NCI-H146 (cell line): ENCODE data around the gene TAS2R41.
"Not testable (repeated sequence)": the region's sequence is repeated elsewhere in the genome, so short reads cannot be mapped to it uniquely, and the experiment has no call there.

ENCODE experiments used
- DNase-seq: peaks from one replicate; lab custom pipeline; 2025; lab: John Stamatoyannopoulos, UW

Gene TAS2R41

DNA sequence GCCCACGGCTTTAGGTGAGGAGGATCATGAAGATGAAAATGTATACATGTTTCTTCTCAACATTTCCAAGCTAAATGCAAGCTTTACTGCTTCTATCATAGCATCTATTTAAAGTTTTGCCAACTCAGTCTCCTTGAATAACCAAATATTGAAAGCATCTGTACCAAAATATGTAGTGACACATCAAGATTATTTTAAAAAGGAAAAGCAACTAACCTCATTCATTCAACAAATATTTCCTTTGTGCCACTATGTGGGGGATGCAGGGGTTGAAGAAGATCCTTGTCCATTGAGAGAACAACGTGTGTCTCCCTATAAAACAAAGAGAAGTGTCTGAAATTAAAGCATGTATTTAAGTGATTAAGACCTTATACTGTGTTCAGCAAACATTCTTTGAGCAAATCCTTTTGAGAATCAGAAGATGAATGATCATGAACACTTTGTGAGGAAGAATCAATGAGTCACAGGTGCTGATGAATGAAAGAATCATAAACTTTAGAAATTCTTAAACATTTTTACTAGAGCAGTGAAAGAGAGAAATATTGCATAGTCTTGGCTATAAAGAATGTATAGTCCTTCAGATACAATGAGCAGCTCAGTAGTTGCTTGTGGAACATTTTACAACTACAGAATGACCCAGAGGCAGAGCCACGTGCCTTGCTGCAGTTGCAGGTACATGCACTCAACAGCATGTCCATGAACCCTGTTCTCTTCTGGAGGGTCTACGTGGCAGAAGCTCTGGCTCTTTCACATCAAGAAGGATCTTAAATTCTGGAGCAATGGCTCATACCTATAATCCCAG is 20.5 kb upstream of the TAS2R41 start:
- DNase-seq = no peak

DNA sequence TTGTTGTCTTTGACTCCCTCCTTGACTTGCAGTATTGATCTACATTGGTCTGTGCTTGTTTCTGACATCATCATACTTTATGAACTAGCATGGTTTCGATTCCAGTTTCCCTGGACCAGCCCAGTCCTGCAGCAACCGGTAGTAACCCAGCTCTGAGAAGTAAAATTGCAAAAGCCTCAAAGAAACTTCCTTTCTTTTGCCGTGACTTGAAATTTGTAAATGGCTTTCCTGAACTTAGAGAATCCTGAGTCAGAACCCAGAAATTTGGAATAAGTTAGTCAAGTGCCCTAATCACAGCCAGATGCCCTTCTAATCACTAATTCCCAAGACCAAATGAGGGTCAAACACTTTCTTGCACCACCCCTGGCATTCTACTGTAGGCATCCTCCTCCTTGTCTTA is 19.4 kb upstream of the TAS2R41 start:
- no peak for DNase-seq

DNA sequence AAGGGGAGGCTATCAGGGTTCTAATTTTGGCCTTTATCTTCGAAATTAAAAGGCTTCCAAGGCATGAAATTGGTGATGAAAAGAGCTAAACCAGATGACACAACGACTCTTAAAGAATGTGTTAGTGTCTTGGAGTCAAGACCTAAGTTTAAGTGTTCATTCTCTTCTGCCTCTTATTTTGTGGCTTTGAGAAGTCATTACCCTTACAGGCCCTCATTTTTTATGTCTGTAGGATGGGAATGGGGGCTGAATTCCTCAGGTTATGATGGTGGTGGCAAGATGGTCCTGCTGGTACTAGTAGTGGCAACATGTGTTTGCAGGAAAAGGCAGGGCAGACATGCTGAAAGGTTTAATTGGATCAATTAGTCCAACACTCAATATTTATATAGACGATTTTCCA is 19.0 kb upstream of the TAS2R41 start:
- DNase-seq = no peak

DNA sequence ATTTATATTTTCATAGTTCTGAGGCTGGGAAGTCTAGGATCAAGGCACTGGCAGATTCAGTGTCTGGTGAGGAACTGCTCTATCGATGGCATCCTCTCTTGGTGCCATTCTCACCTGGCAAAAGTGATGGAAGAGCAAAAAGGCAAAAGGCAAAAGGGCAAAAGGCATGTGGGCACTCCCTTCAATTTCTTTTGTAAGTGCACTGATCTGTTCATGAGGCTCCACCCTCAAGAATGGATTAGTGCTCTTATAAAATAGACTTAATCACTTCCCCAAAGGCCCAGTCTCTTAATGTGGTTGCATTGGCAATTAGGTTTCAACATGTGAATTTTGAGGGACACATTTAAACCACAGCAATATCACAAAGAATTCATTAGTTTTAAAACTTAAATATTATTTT is 18.3 kb upstream of the TAS2R41 start:
- no peak for DNase-seq

DNA sequence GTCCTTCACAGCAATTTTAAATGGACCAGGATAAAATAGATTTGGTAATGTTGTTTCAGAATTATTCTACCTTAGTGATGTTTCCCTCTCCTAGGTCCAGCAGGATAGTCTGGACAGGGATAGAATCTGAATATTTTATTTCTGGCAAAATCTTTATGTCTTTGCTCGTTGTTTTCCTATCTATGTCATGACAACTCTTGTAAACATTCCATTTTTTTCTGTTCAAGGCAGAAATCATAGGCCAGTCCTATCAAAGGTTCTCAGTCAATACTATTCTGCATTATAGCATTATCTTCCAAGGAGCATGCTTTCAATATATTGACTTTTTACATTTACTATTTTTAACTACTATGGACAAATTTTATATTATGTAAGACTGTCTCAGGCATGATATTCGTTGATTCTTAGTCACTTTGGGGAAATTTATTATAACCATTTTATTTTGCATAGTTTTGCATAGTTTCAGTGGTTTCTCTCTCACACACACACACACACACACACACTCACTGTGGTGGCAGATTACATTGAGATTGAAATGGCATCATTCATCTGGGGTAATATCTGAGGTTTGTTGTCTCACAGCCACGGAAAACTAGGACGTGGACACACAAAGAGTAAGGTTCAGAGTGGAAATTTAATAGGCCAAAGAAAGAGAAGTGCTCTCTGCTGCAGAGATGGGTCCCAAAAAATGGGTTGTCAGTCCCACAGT is 17.2 kb upstream of the TAS2R41 start:
- no peak for DNase-seq

DNA sequence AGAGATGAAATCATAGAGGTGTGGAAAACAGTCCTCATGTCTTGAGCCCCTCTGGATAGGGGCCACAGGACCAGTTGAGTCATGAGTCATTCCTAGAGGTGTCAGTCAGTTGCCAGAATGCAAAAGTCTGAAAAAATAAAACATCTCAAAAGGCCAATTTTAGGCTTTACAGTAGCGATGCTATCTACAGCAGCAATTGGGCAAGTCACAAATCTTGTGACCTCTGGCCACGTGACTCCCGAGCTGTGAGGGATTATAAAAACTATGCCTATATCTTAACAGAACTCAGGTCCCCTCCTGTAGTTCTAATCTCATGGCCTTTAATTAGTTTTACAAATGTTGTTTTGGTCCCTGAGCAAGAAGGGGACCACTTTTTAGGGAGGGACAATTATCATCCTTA is 15.6 kb upstream of the TAS2R41 start:
- no peak for DNase-seq

DNA sequence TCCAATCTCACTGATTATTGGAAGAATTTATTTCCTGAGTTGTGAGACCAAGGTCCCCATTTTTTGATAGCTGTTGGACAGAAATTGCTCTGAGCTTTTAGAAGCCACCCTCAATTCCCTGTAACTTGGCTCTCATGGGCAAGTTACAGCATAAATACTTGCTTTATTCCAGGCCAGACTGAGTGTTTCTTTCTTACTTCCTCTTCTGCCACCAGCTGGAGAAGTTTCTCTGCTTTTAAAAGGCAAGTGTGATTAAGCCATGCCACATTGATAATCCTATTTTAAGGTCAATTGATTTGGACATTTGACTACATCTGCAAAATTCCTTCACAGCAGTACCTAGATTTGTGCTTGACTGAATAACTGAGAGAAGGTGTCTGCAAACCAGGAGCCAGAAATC is 14.1 kb upstream of the TAS2R41 start:
- DNase-seq = no peak

DNA sequence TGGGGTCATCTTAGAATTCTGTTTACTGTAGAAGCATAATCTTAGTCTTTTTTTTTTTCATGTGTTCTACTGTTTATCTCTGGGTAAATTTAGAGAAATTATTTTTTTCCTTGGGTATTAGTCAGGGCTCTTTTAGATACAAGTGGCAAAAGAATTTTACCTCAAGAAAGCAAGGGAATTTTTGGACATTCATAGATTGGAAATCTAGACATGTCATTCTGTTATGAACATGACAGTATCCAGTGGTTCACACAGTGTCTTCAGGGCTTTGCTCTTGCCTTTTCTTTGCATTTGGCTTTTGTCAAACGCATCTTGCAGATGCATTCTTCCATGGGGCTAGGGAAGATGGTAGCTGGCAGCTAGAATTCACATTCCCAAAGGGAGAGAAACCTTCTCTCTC is 13.7 kb upstream of the TAS2R41 start:
- no peak for DNase-seq

DNA sequence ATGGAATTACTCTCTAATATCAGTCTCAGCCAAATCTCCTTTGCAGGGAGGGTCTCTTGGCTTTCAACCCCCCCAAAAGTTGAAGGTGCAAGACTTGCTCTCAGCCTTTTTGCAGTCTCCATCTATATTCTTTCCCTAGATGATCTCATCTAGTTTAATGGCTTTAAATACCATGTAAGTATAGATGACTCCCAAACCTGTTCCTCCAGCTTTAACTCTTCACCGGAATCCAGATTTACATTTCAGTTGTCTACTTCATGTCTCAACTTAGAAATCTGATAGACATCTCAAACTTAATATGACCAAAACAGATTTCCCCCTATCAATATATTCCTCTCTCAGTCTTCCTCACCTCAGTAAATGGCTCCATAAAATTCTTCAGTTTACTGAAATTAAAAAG is 9.9 kb upstream of the TAS2R41 start:
- DNase-seq = no peak

DNA sequence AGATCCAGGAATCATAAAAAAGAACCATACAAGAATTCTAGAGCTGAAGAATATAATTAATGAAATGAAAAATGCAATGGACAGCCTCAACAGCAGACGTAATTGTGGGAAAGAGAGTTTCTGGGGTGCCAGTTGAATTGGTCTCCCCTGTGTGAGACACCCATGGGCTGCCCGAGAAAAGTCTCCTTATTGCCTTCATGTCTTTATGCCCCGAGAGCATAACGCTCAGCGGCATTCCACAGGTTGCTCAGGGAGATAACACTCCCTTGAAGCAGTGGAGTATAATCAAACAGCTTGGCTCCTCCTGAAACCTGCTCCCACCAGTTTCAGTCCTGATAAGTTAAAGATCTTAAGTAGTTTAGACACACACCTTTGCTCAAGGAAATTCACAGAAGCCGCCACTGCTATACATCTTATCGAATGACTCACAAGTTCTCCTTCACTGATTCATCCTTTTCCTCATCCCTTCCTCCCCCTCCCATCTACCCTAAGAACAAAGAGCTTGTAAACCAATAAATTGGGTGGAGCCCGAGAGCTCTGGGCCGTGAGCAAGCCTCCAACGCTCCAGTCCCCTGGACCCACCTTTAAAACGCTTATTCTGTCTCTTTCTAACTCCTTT is 5.5 kb upstream of the TAS2R41 start:
- not testable (repeated sequence) for DNase-seq

DNA sequence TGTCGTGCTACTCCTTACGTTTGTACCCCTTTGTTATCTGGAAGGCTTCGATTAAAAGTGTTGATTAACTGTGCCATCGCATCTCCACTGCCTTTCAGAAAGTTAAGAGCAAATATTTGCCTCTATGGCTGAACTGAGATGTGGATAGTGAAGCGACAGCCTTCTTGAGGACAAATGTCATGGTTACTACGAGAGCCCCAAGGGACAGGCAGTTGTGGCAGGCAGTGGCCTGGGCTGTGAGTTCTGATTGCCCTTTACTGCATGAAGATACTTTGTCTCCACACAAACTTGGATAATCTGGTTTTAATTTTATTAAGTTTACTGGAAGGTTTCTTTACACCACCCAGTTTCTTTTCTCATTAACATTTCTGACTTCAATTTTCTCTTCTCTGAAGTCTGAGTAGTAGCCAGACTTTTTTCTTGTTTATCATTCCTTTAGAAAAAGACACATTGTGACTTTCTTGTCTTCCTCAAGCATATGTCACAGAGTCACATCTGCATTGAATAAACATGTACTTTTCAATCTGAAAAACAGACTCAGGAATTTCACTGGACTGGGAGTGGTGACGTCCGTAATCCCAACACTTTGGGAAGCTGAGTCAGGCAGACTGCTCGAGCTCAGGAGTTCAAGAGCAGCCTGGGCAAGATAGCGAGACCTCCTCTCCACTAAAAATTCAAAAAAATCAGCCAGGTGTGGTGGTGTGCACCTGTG is 1.5 kb downstream of the TAS2R41 start:
- DNase-seq = no peak

DNA sequence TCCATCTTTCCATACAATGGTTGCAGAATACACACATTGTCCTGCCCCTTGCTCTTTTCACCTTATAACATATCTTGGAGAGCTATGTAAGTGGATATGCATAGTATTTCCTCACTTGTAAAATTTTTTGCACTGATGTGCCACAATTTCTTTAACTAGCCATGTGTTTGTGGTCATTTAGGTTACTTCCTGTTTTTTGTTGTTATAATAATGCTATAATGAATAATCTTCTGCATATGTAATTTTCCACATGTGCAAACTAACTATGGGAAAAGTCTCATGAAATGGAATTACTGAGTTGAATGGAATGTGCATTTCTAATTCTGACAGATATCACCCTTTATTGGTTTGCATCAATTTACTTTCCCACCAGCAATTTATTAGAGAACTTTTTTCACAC is 2.8 kb downstream of the TAS2R41 start:
- no peak for DNase-seq

DNA sequence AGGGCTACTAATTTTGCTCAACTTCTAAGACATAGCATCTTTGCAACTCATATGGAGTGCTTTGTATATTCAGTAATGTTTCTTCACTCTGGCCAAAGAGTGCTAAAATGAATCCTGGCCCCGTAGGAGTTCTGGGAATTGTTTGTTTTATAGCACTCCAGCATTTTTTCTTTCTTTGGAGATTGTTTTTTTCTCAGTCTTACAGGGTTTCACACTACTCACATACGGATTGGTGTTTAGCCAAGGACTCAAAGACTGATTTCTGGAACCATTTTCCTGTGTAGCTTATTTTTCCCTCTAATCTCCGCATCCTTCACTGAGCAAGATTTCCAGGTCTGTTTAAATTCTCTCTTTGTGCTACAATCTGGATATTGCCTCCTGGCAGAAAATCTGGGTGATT is 6.4 kb downstream of the TAS2R41 start:
- no peak for DNase-seq

DNA sequence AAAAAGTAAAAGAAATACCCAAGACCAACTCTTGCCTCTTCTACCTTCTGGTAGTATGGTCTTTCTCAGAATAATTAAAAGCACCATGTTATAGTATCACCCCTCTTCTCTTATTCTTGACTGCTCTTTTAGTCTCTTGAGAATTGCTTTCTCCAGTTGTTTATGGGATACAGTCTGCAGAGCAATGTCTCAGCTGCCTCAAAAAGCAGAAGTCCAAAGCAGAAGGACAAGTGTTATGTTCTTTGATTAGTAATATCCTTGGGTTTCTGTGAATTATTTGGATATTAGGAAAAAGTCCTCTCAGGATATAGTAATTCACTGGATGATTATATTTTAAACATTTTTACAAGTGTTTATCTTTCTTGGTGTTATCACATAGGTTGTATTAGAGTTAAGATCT is 7.4 kb downstream of the TAS2R41 start:
- no peak for DNase-seq

DNA sequence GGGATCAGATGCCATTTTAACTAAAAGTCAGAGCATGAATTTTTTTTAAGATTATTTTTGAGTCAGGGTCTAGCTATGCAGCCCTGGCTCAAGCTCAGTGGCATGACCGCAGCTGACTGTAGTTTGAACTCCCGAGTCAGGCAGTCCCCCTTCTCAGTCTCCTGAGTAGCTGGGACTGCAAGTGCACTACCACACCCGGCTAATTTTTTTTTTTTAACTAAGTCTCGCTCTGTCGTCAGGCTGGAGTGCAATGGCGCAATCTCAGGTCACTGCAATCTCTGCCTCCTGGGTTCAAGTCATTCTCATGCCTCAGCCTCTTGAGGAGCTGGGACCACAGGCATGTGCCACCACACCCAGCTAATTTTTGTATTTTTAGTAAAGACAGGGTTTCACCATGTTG is 7.8 kb downstream of the TAS2R41 start:
- DNase-seq = no peak

DNA sequence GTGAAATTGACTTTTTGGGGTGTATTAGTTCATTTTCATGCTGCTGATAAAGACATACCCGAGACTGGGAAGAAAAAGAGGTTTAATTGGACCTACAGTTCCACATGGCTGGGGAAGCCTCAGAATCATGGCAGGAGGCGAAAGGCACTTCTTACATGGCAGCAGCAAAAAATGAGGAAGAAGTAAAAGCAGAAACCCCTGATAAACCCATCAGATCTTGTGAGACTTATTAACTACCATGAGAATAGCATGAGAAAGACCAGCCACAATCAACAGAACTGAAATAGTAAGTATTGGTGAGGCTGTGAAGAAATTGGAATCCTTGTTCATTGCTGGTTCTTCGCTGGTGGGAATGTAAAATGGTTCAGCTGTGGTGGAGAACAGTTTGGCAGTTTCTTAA is 8.6 kb downstream of the TAS2R41 start:
- not testable (repeated sequence) for DNase-seq

DNA sequence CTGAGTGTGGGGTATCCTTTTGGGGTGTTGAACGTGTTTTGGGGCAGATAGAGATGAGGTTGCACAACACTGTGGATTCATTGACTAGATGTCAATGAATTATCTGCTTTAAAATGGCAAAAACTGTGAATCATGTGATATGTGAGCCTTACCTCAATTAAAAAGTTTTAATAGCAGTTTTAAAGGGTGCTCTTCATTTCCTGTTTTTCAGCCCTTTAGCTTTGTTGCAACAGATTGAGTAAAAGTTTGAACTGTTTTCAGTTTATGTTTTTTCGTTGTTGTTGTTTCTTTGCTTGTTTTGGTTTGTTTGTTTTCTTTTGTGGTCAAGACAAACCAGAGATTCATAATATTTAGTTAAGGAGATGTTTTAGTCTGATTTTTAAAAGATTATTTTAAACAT is 9.4 kb downstream of the TAS2R41 start:
- no peak for DNase-seq

DNA sequence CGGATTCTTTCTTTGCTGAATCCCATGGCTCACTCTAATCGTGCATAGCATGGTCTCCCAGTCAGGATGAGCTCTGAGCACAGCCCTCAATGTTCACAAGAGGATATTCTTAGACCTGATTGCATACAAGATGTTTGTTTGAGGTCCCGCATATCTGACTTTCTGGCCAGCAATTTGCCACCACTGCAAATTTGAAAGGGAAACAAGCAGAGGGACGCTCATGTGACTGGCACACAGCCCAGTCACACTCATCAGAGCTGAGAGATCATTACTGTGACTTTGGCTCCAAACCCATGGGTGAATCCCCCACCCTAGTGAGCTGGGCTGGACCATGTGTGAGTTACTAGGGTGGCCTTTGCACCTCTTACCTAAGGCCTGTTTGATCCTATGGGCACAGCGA is 9.9 kb downstream of the TAS2R41 start:
- DNase-seq = no peak

DNA sequence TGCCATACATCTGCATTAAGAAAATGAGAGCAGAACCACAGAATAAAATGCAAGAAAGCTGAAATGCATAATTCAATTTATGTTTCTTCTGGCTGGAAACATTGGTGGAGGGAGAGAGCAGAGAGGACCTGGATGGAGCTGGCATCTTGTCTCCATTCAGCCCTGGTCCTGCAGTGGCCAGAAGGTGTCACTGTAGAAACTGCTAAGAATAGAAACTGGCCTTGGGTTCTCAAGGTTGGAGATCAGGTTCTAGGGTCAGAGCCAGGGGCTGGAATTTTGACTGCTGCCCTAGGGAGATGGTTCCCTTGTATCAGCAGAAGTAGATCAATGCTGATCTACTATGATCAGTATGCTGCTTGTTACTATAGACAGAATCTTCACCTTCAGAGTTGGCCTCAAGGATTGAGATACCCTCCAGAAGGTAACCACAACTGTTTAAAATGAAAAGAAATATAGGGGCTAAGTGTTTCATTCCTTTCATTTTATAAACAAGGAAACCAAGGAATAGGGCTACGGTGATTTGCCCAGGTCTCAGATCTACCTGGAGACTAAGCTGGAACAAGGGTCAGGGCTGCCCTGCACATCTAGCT is 13.1 kb downstream of the TAS2R41 start:
- DNase-seq = no peak

DNA sequence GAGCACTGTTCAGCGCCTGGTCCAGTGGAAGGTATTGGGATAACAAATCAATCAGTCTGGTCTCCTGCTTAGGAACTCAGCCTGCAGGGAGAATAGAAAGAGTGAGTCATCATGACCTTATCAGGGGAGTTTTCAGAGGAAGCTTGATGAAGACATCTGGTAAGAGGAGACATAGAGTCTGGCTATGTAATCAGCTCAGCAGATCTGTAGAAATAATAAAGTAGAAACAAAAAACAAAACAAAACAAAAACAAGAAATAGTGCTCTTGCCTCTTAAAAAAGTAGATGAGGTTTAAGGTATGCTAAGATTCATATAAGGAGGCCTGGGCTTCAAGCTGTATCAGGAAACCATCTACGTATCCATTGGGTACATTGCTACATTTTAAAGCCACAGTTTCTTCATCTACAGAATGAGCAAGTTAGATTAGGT is 14.4 kb downstream of the TAS2R41 start:
- DNase-seq = no peak

DNA sequence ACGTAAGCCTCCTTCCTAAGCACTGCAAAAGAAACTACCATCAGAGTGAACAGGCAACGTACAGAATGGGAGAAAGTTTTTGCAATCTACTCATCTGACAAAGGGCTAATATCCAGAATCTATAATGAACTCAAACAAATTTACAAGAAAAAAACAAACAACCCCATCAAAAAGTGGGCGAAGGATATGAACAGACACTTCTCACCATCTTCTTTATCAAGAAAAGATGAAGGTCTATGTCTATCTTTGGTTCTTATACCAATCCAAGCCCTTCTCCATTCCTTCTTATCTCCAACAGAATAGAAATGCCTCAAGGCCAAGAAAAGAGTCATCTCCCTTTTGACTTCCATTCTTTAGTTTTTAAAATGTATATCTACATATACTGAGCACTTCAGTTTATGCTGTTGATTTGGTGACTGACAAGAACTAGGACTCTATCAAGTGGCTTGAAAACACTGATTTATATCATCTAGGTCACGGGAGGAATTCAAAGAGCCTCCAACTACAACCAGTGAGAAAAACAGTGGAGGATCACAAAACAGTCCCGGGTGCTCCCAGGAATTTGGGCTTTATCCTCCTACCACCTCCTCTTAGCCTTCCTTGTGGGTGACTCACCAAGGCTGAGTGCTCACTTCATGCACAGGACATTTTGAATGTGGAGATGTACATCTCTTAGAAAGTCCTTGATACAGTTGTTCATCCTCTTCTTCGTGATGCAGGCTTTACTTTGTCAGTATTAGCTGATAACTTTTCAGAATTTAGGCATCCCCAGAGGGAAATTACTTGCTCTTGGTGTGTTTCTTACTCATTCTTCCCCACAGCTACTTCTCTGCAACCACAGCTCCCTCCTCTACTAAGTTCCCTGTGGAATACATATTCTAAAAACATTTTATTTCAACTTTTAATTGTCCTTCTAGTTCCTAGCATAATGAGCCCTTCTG is 15.4 kb downstream of the TAS2R41 start:
- no peak for DNase-seq
